Measurements from ENCODE around the gene E2F7. TPM values are rescaled to one million over a fixed set of nuclear protein-coding genes. Genes with fewer than 3 reads are reported as not detected.
A peak's percentile ranks its signal among the peaks of the same experiment; 100 is the strongest.
"Not testable (repeated sequence)": the region's sequence is repeated elsewhere in the genome, so short reads cannot be mapped to it uniquely, and the experiment has no call there.

The E2F7 gene
- total and polyA plus RNA-seq, 2 experiments from 2014 or later: 1.8 to 3.7 TPM

DNA sequence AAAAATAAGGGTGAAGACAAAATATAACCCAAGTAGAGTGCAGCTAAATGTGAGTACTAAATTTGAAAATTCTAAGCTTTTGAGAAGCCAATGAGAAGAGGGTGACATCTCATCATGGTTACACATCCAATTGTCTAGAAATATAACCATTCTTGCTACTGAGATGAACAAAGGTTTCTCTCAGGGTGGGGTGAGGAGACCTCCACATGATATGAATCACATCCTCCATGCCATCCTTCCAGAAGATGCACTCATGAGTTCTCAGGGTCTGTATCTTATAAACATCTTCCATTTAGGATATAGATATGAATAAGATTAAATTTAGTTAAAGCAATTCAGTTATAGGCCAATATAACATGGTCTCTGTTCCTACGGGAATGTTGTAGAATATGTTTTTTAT, 38.9 kb upstream of the E2F7 start:
- no peak for DNase-seq (ENCODE audit: low read depth in 1 of 2, low spot score in 1 of 2)
- H3K4me3 ChIP-seq: no peak overlapping the region
- H3K36me3 ChIP-seq: no peaks in the 10 kb centered on the region
- H3K27ac ChIP-seq: no peak overlapping the region
- no peak for TF ChIP-seq CTCF (IDR thresholded peaks at IDR 0.05; ENCODE audit: low read depth, low read length)
- no peaks in the 10 kb centered on the region for H3K4me1 ChIP-seq (ENCODE audit: low read depth)
- H3K9me3 ChIP-seq (ENCODE audit: low read depth): no peaks in the 10 kb centered on the region
- no peaks in the 10 kb centered on the region for H3K27me3 ChIP-seq

DNA sequence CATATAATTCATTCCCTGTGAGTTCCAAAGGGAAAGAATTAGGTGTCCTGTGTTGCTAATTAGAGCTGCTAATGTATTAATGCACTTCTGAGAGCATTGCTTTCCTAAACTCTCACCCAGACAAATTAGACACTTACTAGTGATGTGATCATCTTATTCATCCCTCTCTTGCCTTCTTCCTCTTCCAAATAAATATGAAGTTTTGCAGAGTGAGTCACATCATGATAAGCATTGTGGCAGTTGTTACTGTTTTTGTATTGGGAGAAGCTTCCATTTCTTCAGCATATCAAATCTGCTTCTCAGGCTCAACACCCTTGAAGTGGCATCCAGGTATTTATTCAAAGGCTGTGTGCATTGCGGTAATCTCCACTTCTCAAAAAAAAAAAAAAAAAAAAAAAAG, 37.3 kb upstream of the E2F7 start:
- TF ChIP-seq CTCF (IDR thresholded peaks at IDR 0.05; ENCODE audit: low read depth, low read length): no peak
- Histone ChIP-seq H3K4me3 (no peak overlapping the region), H3K36me3 (no peaks in the 10 kb centered on the region), H3K9me3 (ENCODE audit: low read depth) (no peaks in the 10 kb centered on the region), H3K27me3 (no peaks in the 10 kb centered on the region), H3K27ac (no peak overlapping the region), H3K4me1 (ENCODE audit: low read depth) (no peaks in the 10 kb centered on the region)
- DNase-seq (ENCODE audit: low read depth in 1 of 2, low spot score in 1 of 2): peak in 1 of 2 donors; percentile 57

DNA sequence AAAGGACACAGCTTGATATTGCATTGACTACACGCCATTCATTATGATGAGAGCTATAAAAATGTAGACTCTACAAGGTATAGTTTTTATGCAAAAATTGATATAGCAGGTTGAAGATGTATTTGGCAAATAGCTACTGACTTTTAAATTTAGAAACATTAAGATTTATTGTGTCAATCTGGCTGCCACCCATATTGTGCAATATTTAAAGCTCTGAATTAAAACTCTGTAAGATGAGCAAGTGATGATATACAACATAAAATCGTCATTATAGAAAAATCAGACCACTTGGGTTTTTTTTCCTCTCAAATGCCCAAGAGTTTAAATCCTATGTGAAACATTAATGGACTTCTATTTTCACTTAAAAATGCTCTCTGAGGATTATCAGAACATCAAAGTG, 36.8 kb upstream of the E2F7 start:
- no peak overlapping the region for H3K27ac ChIP-seq
- no peak for DNase-seq (ENCODE audit: low read depth in 1 of 2, low spot score in 1 of 2)
- H3K4me1 ChIP-seq (ENCODE audit: low read depth): no peaks in the 10 kb centered on the region
- TF ChIP-seq CTCF (IDR thresholded peaks at IDR 0.05; ENCODE audit: low read depth, low read length): no peak
- H3K36me3 ChIP-seq: no peaks in the 10 kb centered on the region
- H3K4me3 ChIP-seq: no peak overlapping the region
- H3K27me3 ChIP-seq: no peaks in the 10 kb centered on the region
- H3K9me3 ChIP-seq (ENCODE audit: low read depth): no peaks in the 10 kb centered on the region

DNA sequence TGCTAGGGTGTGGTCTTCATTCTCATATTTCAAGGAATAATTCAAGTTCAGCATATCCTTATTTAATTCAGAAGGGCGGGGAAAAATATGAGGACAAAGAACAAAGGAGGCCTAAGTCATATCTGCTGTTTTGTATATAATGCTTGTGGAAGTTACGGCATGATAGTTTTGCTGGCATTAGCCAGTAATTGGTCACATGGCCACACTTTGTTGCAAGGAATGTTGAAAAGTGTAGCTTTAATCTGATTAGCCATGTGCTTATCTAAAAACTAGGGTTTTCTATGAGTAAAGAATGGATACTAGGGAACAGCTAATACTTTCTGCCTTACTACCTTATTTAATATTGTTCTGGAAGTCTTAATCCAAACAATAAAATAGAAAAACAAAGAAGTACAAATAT, 34.4 kb upstream of the E2F7 start:
- no peak for TF ChIP-seq CTCF (IDR thresholded peaks at IDR 0.05; ENCODE audit: low read depth, low read length)
- no peak overlapping the region for H3K4me3 ChIP-seq
- no peaks in the 10 kb centered on the region for H3K9me3 ChIP-seq (ENCODE audit: low read depth)
- no peaks in the 10 kb centered on the region for H3K36me3 ChIP-seq
- no peak overlapping the region for H3K27ac ChIP-seq
- DNase-seq (ENCODE audit: low read depth in 1 of 2, low spot score in 1 of 2): no peak
- H3K27me3 ChIP-seq: no peaks in the 10 kb centered on the region
- no peaks in the 10 kb centered on the region for H3K4me1 ChIP-seq (ENCODE audit: low read depth)

- Histone ChIP-seq H3K36me3 (no peaks in the 10 kb centered on the region), H3K4me1 (ENCODE audit: low read depth) (no peaks in the 10 kb centered on the region), H3K27ac (no peak overlapping the region), H3K9me3 (ENCODE audit: low read depth) (no peaks in the 10 kb centered on the region), H3K4me3 (no peak overlapping the region), H3K27me3 (no peaks in the 10 kb centered on the region)
- TF ChIP-seq CTCF (IDR thresholded peaks at IDR 0.05; ENCODE audit: low read depth, low read length): no peak
- DNase-seq (ENCODE audit: low read depth in 1 of 2, low spot score in 1 of 2): no peak
Measured at GRCh38 chr12:77097846-77098245, 32.5 kb upstream of the E2F7 start.

- not testable (repeated sequence) for H3K4me1 ChIP-seq (ENCODE audit: low read depth); H3K27ac ChIP-seq; H3K4me3 ChIP-seq; H3K36me3 ChIP-seq; DNase-seq (ENCODE audit: low read depth in 1 of 2, low spot score in 1 of 2); H3K27me3 ChIP-seq; H3K9me3 ChIP-seq (ENCODE audit: low read depth)
Measured at GRCh38 chr12:77092227-77092626, 26.9 kb upstream of the E2F7 start.

Measured in cardiac muscle cell (in vitro differentiated cells and primary cell).